GM12878 (cell line): ENCODE results near the gene CDK16. TPM values are rescaled to one million over a fixed set of nuclear protein-coding genes. Genes with fewer than 3 reads are reported as not detected.

Experiments
- BCL3 ChIP-seq: IDR thresholded peaks from 2 replicates; pipeline ENCODE4 v1.6.1; 2011; ENCODE audit warnings: borderline replicate concordance, low read depth, mild to moderate bottlenecking, moderate library complexity, low read length; ENCODE audit not compliant: insufficient read depth, poor library complexity, severe bottlenecking
- CBFB ChIP-seq: IDR thresholded peaks from 2 replicates; pipeline ENCODE4 v1.6.1; 2016; ENCODE audit warnings: antibody characterized with exemption, low read depth
- EZH2 ChIP-seq: IDR thresholded peaks from 2 replicates; pipeline ENCODE4 v1.6.1; 2012; ENCODE audit warnings: low read depth, mild to moderate bottlenecking, control low read depth, inconsistent platforms, low read length, borderline replicate concordance; ENCODE audit not compliant: control insufficient read depth
- HDGF ChIP-seq: fragments of 450-650 bp; IDR thresholded peaks from 2 replicates; pipeline ENCODE4 v1.6.1; 2016; ENCODE audit warnings: antibody characterized with exemption
- JUNB ChIP-seq: IDR thresholded peaks from 2 replicates; pipeline ENCODE4 v1.6.1; 2016; ENCODE audit warnings: antibody characterized with exemption, mild to moderate bottlenecking
- KDM1A ChIP-seq: fragments of 200-600 bp; sonication (generic); IDR thresholded peaks from 2 replicates; pipeline ENCODE4 v1.6.1; 2016; ENCODE audit warnings: borderline replicate concordance
- NFIC ChIP-seq: IDR thresholded peaks from 2 replicates; pipeline ENCODE4 v1.6.1; 2012; ENCODE audit warnings: low read depth, mild to moderate bottlenecking, inconsistent platforms, low read length, moderate library complexity
- NFYA ChIP-seq: IDR thresholded peaks from 2 replicates; pipeline ENCODE4 v1.6.1; 2011; ENCODE audit warnings: low read depth, mild to moderate bottlenecking, low read length, improper control_type of control experiment, borderline replicate concordance
- PRDM15 ChIP-seq: fragments of 450-650 bp; formaldehyde crosslinking; IDR thresholded peaks from 2 replicates; pipeline ENCODE4 v1.4.0; 2020; ENCODE audit warnings: mild to moderate bottlenecking, moderate library complexity
- RBBP5 ChIP-seq: fragments of 200-600 bp; sonication (generic); conservative IDR thresholded peaks from 2 replicates; pipeline ENCODE4 v1.6.1; 2016
- RELA ChIP-seq: fragments of 450-650 bp; IDR thresholded peaks from 2 replicates; pipeline ENCODE4 v1.8.0; 2014; ENCODE audit warnings: borderline replicate concordance; ENCODE audit not compliant: partially characterized antibody
- RELB ChIP-seq: fragments of 450-650 bp; IDR thresholded peaks from 2 replicates; pipeline ENCODE4 v1.6.1; 2017; ENCODE audit warnings: low read depth, mild to moderate bottlenecking, moderate library complexity
- SMAD1 ChIP-seq: fragments of 450-650 bp; IDR thresholded peaks from 2 replicates; pipeline ENCODE4 v1.6.1; 2018; ENCODE audit warnings: mild to moderate bottlenecking, low read depth; ENCODE audit not compliant: partially characterized antibody
- SP1 ChIP-seq: IDR thresholded peaks from one replicate; pipeline ENCODE4 v1.6.1; 2011; ENCODE audit warnings: low read depth, low read length
- TAF1 ChIP-seq: IDR thresholded peaks from 2 replicates; pipeline ENCODE4 v1.6.1; 2011; ENCODE audit warnings: mild to moderate bottlenecking, low read depth, low read length, borderline replicate concordance
- ZBTB33 ChIP-seq: fragments of 450-650 bp; IDR thresholded peaks from 2 replicates; pipeline ENCODE4 v1.6.1; 2017; ENCODE audit warnings: mild to moderate bottlenecking
- polyA plus RNA-seq, 11 experiments: library from polyadenylated mRNA; depleted of rRNA in 4 of 11; unstranded in 6 of 11; stranded (reverse) in 5 of 11; fragments of >200 nt; fragmentation: Nextera tagmentation in 4 of 11; fragmentation: Illumina TruSeq in 1 of 11; extraction: Ambion mirVana in 4 of 11; extraction: Trizol in 1 of 11; gene quantifications; 1 replicate in 1 of 11; 2 replicates in 10 of 11; pipeline versions ENCODE4 v1.2.1 to v1.2.3, GENCODE V29; 2011 to 2016; ENCODE audit warnings: inconsistent platforms in 2 of 11, missing spikeins in 2 of 11, low read depth in 1 of 11
- total RNA-seq, 4 experiments: library from RNA; depleted of rRNA in 3 of 4; stranded (reverse); fragments of >200 nt in 3 of 4; fragmentation: Illumina TruSeq in 1 of 4; extraction: Trizol in 1 of 4; gene quantifications; 2 replicates each; pipeline versions ENCODE4 v1.2.1 to v1.2.3, GENCODE V29; 2013 to 2021
- TF ChIP-seq, protein P1 (sequence below): fragments of 450-650 bp; formaldehyde crosslinking; IDR thresholded peaks from 2 replicates; pipeline ENCODE4 v1.4.0; 2022; ENCODE audit warnings: mild to moderate bottlenecking, moderate library complexity

Gene CDK16
- total and polyA plus RNA-seq, 10 of the 15 experiments (the other 5 are each of a cell fraction or from before 2014, with no cell fraction given): 2.4 to 75.1 (median 48.2) TPM

DNA sequence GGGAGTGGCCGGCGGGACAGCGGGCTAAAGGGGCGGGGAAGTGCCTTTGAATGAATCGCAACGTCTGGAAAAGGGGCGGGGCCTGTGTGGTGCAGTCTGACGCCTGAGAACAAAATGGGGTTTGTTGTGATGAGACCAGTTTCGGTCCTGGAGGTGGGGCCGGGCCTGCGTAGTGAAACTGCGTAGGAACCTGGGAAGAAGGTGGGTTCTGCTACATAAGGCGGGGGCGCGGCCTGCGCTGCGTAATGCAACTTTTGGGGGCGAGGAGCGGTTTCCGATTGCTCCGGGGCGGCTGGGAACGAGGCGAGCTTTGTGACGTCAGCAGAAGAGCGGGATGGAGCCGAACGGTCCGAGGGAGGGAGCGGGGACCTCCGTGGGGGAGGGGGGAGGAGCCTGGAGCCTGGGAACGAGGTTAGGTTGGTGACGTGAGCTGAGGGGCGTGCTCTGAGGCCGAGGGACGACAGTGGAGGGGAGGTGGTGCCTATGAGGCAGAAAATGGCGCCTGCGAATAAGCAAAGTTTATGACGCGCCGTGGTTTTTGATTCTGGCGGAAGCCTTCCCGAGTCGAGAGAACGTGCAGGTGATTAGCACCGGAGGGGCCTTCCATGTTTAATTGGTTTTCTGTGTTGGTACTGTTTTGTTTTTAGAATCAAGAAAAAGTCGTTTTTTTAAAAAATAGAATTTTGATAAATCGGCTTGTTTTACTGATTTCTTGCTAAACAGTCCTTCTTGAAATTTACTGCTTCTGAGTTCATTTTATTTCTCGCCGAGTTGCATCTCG is 15.0 kb downstream of the CDK16 start (continued):
- TF ChIP-seq, protein P1, sequence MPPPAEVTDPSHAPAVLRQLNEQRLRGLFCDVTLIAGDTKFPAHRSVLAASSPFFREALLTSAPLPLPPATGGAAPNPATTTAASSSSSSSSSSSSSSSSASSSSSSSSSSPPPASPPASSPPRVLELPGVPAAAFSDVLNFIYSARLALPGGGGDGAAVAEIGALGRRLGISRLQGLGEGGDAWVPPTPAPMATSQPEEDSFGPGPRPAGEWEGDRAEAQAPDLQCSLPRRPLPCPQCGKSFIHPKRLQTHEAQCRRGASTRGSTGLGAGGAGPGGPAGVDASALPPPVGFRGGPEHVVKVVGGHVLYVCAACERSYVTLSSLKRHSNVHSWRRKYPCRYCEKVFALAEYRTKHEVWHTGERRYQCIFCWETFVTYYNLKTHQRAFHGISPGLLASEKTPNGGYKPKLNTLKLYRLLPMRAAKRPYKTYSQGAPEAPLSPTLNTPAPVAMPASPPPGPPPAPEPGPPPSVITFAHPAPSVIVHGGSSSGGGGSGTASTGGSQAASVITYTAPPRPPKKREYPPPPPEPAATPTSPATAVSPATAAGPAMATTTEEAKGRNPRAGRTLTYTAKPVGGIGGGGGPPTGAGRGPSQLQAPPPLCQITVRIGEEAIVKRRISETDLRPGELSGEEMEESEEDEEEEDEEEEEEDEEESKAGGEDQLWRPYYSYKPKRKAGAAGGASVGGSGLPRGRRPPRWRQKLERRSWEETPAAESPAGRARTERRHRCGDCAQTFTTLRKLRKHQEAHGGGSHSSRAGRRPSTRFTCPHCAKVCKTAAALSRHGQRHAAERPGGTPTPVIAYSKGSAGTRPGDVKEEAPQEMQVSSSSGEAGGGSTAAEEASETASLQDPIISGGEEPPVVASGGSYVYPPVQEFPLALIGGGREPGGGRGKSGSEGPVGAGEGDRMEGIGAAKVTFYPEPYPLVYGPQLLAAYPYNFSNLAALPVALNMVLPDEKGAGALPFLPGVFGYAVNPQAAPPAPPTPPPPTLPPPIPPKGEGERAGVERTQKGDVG: no peak
- TF ChIP-seq RELA (no peak), PRDM15 (no peak), JUNB (no peak), HDGF (0 out of 2 replicates have a peak, but pooled peaks have one; percentile 45), CBFB (no peak), RELB (no peak), TAF1 (peak; percentile 53; the same call in 1 of the 2 replicates), BCL3 (no peak), KDM1A (no peak), SMAD1 (no peak), NFYA (no peak), RBBP5 (no peak), EZH2 (no peak), SP1 (peak; percentile 18), NFIC (no peak), ZBTB33 (no peak)
